Measurements from ENCODE around the gene AP2B1. TPM values are rescaled to one million over a fixed set of nuclear protein-coding genes. Genes with fewer than 3 reads are reported as not detected.

The AP2B1 gene
- total RNA-seq, 1 experiment from 2014 or later = 198 TPM

DNA sequence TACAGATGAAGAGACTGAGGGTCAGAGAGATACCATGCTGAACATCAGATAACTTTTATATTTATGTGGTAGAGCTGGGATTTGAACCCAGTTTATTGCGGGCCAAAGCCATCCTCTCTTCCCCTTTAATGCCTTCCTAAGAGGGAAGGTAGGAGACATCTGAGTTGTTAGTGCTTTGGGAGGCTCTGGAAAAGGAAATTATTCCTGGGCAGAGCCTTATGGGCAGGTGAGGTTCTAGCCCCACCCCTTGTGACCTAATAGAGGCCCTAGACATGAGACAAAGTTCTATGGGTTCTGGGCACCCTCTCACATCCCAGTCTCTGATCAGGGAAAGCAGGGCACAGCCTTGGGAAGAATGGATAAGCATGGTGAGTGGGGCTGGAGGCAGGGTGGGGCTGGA, 173.5 kb downstream of the AP2B1 start, which contains the start of gene C17orf50:
TSS of gene C17orf50 (plus strand) at position 301 of the 400 bp plus-strand sequence. CDS start at position 356, 55 bp downstream.
- DNase-seq (ENCODE audit: low read depth, low spot score) (no peak), ATAC-seq (no peak)
- Histone ChIP-seq H2AFZ (ENCODE audit: low read depth, low read length, poor library complexity, severe bottlenecking) (no peak within 1 kb of the TSS), H3K4me3 (replicated peaks in 1 of 2; ENCODE audit: low read depth in 1 of 2, low read length in 2 of 2) (no peak within 1 kb of the TSS), H3K9me3 (ENCODE audit: control insufficient read depth in 1 of 2, insufficient read depth in 1 of 2, low read depth in 1 of 2, low read length in 2 of 2) (no peaks in the 10 kb centered on the region), H3K4me1 (ENCODE audit: control insufficient read depth in 1 of 2, insufficient read depth in 2 of 2, low read length in 2 of 2) (peaks cover 5 to 12% of the 10 kb centered on the region in 2 experiments; a peak in 3 of 4 replicates), H3K79me2 (ENCODE audit: insufficient read depth, low read length) (no peaks in the 10 kb centered on the region), H3K27me3 (ENCODE audit: insufficient read depth, low read length) (no peaks in the 10 kb centered on the region), H4K20me1 (ENCODE audit: insufficient read depth) (no peaks in the 10 kb centered on the region), H3K36me3 (ENCODE audit: control insufficient read depth in 1 of 2, insufficient read depth in 2 of 2, low read length in 2 of 2) (no peaks in the 10 kb centered on the region), H3K9me2 (ENCODE audit: insufficient read depth) (no peaks in the 10 kb centered on the region), H3K9ac (ENCODE audit: low read length) (no peak within 1 kb of the TSS), H3K4me2 (ENCODE audit: low read length) (no peak within 1 kb of the TSS), H3K27ac (ENCODE audit: low read depth, low read length) (no peak within 1 kb of the TSS)
- intact Hi-C loops (cut with micrococcal nuclease) = no loop called here
- no TSS peak for BruUV-seq (replicated peaks)
- CTCF ChIA-PET = no interaction called here
- RAD21 ChIA-PET (ENCODE audit: low non-redundant PET in 1 of 2, low total read pairs in 2 of 2, uncharacterized antibody in 2 of 2, unreplicated experiment in 2 of 2) = no interaction called here
- POLR2A ChIA-PET = interaction anchor here (1.7 kb wide), 1 partner anchor 48 kb away, joined by 5 read pairs; no protein-coding TSS in a partner anchor
- TF ChIP-seq POLR2AphosphoS5 (IDR thresholded peaks at IDR 0.05; ENCODE audit: low read depth, low read length) (no peak), EGR1 (IDR thresholded peaks at IDR 0.05; ENCODE audit: low read depth) (no peak), ELF1 (IDR thresholded peaks at IDR 0.05; ENCODE audit: borderline replicate concordance, low read depth) (no peak), EZH2 (IDR thresholded peaks at IDR 0.05) (no peak), FOSL1 (IDR thresholded peaks at IDR 0.05; ENCODE audit: low read depth) (no peak), CBX3 (IDR thresholded peaks at IDR 0.05; ENCODE audit: low read depth) (no peak), CEBPB (IDR thresholded peaks at IDR 0.05; ENCODE audit: low read depth) (no peak), POLR2A (IDR thresholded peaks at IDR 0.05; ENCODE audit: borderline replicate concordance, extremely low read depth, insufficient read depth, insufficient read length) (no peak), SIN3A (IDR thresholded peaks at IDR 0.05; ENCODE audit: low read depth) (no peak), ZFX (IDR thresholded peaks at IDR 0.05) (no peak), SRF (IDR thresholded peaks at IDR 0.05; ENCODE audit: low read depth) (no peak), YY1 (IDR thresholded peaks at IDR 0.05; ENCODE audit: extremely low read depth, insufficient replicate concordance, low read depth, low read length) (no peak), TCF7L2 (IDR thresholded peaks at IDR 0.05; ENCODE audit: borderline replicate concordance, extremely low read depth, insufficient read depth, insufficient read length) (no peak)
- TF ChIP-seq, protein P1, sequence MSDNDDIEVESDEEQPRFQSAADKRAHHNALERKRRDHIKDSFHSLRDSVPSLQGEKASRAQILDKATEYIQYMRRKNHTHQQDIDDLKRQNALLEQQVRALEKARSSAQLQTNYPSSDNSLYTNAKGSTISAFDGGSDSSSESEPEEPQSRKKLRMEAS (IDR thresholded peaks at IDR 0.05) = no peak
- TF ChIP-seq, protein P2, sequence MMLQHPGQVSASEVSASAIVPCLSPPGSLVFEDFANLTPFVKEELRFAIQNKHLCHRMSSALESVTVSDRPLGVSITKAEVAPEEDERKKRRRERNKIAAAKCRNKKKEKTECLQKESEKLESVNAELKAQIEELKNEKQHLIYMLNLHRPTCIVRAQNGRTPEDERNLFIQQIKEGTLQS (IDR thresholded peaks at IDR 0.05) = no peak
- TF ChIP-seq, protein P3, sequence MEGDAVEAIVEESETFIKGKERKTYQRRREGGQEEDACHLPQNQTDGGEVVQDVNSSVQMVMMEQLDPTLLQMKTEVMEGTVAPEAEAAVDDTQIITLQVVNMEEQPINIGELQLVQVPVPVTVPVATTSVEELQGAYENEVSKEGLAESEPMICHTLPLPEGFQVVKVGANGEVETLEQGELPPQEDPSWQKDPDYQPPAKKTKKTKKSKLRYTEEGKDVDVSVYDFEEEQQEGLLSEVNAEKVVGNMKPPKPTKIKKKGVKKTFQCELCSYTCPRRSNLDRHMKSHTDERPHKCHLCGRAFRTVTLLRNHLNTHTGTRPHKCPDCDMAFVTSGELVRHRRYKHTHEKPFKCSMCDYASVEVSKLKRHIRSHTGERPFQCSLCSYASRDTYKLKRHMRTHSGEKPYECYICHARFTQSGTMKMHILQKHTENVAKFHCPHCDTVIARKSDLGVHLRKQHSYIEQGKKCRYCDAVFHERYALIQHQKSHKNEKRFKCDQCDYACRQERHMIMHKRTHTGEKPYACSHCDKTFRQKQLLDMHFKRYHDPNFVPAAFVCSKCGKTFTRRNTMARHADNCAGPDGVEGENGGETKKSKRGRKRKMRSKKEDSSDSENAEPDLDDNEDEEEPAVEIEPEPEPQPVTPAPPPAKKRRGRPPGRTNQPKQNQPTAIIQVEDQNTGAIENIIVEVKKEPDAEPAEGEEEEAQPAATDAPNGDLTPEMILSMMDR (IDR thresholded peaks at IDR 0.05 in 2 of 3, conservative IDR thresholded peaks at IDR 0.05 in 1 of 3; ENCODE audit: borderline replicate concordance in 1 of 3, insufficient read depth in 1 of 3, low read depth in 2 of 3, low read length in 2 of 3) = no peak
- TF ChIP-seq, protein P4, sequence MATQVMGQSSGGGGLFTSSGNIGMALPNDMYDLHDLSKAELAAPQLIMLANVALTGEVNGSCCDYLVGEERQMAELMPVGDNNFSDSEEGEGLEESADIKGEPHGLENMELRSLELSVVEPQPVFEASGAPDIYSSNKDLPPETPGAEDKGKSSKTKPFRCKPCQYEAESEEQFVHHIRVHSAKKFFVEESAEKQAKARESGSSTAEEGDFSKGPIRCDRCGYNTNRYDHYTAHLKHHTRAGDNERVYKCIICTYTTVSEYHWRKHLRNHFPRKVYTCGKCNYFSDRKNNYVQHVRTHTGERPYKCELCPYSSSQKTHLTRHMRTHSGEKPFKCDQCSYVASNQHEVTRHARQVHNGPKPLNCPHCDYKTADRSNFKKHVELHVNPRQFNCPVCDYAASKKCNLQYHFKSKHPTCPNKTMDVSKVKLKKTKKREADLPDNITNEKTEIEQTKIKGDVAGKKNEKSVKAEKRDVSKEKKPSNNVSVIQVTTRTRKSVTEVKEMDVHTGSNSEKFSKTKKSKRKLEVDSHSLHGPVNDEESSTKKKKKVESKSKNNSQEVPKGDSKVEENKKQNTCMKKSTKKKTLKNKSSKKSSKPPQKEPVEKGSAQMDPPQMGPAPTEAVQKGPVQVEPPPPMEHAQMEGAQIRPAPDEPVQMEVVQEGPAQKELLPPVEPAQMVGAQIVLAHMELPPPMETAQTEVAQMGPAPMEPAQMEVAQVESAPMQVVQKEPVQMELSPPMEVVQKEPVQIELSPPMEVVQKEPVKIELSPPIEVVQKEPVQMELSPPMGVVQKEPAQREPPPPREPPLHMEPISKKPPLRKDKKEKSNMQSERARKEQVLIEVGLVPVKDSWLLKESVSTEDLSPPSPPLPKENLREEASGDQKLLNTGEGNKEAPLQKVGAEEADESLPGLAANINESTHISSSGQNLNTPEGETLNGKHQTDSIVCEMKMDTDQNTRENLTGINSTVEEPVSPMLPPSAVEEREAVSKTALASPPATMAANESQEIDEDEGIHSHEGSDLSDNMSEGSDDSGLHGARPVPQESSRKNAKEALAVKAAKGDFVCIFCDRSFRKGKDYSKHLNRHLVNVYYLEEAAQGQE (IDR thresholded peaks at IDR 0.05; ENCODE audit: low read depth) = no peak
